GM19099 (cell line): ENCODE results near the gene FAM53C.

Experiments
- POLR2A ChIP-seq: IDR thresholded peaks from 3 replicates; pipeline ENCODE4 v1.6.1; 2011; ENCODE audit warnings: low read depth; ENCODE audit not compliant: insufficient read length; ENCODE audit errors: extremely low read depth

Gene FAM53C

DNA sequence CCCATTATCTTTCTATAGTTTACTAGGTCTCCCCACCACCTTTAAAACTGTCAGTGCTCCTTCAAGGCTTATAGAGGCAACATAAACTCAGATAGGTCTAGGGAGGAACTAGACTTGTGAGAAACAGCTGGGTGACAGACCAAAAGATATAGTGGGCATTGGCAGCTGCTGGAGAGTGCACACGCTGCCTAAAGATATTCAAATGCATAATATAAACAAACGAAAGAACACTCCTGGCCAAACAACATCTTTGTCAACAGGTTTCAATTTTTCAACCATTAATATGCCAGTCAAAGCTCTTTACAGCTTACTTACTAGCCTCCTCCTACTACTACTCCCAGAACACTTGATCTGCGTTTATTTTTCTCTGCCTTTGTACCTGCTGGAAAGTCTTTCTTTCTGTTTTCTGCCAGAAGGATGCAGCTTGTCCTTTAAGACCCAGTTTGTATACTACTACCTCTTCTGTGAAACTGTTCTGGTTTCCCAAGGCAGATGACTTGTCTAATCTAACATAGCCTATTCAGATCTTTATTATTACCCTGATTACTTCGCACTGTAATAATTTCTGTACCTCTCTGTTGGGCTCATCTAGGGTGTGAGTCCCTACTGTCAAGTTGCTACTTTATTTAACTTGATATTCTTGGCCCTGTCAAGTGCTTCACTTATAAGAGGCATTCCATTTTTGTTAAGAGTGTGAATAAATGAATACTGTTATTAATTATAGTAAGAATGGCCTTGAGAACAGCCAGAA lies 28.7 kb downstream of the FAM53C start:
- no peak for TF ChIP-seq POLR2A

DNA sequence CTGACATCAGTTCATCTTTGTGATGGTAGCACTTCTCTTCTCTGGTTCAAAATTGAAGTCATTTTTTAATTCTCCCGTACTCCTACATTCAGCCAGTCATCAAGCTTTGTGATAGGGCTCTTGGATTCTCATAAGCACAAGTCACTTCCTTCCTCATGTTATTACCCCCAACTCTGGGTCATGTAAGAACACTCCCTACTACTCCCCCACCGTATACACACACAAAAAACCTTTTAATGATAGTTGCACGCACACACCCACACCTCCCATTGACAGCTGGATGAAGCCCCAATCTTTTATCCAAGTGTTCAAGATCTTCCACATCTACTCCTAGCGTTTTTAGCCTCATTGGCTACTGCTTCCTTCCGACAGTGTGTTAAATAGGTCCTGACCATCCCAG lies 31.2 kb downstream of the FAM53C start:
- TF ChIP-seq POLR2A = no peak

DNA sequence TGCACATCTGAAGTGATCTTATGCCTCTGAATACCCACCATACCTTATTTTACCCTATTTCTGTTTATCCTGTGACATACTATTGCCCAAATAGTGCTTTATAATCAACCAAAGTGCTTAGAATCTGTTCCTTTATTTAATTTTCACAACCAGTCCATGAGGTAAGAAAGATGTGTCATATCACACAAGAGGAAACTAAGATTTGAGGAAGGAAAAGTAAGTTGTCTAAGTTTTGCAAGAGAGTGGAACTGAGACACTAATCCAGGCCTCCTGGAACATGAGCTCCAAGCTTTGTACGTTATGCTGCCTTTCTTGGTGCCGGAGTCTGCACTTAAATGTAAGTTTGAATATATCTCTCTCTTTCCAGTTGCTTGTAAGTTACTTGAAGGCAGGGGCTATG lies 31.6 kb downstream of the FAM53C start:
- no peak for TF ChIP-seq POLR2A

DNA sequence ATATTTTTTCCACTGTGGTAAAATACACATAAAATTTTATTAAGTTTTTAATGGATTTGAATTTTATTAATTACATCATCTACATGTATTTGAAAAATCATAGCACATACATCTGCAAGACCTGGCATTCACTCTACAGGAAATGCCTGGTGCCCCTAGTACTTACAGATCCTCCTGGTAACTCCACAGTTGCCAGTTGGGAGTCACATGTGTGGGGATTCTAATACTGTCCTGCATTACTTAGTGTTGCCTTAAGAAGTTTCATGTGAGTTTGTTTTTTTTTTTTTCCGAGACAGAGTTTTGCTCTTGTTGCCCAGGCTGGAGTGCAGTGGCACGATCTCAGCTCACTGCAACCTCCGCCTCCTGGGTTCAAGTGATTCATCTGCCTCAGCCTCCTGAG lies 32.5 kb downstream of the FAM53C start:
- TF ChIP-seq POLR2A = no peak

DNA sequence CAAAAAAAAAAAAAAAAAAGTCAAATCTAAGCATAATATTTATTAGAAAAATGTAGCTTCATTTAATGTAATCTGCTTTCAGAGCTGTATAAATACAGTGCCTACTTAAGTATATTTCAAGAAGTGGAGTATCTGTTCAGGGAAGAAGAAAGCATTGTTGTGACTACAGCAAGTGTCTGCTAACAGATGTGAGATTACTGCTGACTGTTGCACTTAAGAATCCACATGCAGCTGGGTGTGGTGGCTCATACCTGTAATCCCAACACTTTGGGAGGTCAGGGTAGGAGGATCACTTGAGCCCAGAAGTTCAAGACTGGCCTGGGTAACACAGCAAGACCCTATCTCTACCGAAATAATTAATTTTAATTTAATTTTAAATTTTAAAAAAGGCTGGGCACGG lies 33.4 kb downstream of the FAM53C start:
- no peak for TF ChIP-seq POLR2A

DNA sequence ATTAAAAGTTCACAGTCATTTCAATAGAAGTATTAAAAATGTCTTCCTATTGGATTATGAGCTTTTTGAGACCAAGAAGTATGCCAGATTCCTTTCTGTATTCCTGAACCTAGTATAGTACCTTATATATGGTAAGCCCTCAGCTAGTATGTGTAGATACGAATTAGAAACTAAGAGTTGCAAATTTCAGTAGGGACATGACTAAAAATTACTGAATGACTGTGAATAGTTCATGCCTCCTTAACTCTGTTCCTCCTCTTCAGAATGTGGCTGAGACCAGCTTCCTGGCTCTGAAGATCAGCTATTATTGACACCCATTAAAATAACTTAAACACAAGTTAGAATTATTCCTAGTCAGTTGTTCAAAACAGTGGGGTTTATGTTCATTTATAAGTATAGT lies 34.2 kb downstream of the FAM53C start:
- TF ChIP-seq POLR2A = no peak

DNA sequence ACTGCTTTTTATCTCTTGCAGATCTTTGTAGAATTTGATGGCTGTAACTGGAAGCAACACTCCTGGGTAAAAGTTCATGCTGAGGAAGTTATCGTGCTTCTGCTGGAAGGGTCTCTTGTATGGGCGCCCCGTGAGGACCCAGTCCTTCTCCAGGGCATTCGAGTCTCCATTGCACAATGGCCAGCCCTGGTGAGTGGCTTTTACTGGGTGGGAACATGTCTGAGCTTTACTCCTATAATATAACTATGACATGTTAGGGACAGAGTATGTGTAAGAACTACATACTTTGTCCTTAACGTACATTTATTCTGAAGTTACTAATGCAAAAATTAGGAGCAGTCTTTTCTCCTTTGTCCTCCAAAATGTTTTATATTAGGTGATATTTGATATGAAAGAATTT lies 34.6 kb downstream of the FAM53C start:
- no peak for TF ChIP-seq POLR2A

DNA sequence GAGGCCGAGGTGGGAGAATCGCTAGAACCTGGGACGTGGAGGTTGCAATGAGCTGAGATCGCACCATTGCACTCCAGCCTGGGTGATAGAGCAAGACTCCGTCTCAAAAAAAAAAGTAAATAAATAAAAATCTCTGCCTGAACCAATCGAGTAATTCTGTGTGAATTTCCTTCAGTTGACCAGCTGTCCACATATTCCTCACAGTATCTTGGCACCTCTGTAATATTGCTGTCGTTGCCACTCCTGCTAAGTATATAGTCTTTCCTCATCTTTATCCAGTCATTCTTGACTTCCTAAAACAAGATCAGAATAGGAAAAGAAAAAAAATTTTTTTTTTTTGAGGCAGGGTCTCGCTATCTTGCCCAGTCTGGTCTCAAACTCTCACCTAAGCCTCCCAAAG lies 44.3 kb downstream of the FAM53C start:
- no peak for TF ChIP-seq POLR2A

DNA sequence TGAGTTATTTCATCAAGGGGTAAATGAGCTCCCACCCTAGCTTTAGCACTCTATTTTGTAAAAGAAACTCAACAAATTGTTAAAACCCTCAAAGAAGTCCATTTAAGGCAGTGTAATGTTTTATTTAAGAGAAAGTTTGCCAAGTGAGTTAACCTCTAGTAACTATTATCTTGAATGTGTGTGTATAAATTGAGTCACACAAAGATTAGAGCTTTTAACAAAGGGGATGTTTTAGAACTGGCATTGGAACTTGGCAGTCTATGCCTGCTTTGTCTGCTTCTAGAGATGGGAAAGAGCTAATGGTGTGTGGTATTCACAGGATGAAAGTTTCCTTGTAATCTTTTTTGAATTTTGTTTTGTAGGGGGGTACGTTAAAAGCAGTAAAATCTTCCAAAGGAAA lies 47.6 kb downstream of the FAM53C start:
- TF ChIP-seq POLR2A = no peak

DNA sequence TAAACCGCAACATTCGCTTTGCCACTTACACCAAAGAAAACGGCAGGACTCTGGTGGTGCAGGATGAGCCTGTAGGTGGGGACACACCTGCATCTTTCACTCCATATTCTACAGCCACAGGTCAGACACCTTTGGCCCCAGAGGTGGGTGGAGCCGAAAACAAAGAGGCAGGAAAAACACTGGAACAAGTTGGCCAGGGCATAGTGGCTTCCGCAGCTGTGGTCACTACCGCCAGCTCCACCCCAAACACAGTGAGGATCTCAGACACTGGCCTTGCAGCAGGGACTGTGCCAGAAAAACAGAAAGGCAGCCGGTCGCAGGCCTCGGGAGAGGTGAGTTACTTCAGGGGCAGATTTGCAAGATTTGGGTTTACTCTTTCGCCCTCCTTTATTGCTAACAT lies 48.2 kb downstream of the FAM53C start:
- no peak for TF ChIP-seq POLR2A

DNA sequence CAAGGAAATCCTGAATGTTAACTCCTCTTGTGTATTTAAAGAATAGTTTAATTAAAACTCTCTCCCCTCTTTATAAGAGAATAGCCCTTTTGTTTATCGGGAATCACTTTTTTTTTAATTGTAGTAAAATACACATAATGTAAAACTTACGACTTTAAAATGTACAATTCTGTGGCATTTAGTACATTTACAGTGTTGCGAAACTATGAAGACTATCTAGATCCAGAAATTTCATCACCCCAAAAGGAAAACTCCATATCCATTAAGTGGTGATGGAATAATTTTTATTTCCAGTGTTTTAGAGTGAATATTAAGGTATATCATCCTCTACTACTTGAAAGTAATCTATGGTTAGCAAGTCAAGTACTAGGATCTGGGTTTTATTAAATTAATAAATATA lies 51.3 kb downstream of the FAM53C start:
- TF ChIP-seq POLR2A = no peak

DNA sequence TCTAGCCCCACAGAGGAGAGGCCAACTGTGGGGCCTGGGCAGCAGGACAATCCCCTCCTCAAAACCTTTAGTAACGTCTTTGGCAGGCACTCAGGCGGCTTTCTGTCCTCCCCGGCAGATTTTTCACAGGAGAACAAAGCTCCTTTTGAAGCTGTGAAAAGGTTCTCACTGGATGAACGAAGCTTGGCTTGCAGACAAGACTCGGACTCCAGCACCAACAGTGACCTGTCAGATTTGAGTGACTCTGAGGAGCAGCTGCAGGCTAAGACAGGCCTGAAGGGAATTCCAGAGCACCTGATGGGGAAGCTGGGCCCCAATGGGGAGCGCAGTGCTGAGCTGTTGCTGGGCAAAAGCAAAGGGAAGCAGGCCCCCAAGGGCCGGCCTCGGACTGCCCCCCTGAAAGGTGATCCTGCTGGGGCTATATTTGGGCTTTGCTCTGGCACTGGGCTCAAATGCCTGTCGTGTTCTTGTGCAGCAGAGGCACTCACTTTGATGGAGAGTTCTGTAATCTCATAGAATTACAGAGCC lies 53.9 kb downstream of the FAM53C start:
- no peak for TF ChIP-seq POLR2A
